B cell (primary cell): Measurements from ENCODE around the gene QKI.

Experiments
- CTCF ChIP-seq: fragments of 200-600 bp; IDR thresholded peaks from one replicate; pipeline ENCODE4 v1.8.0; 2022; ENCODE audit warnings: antibody characterized with exemption, mild to moderate bottlenecking
- EZH2 ChIP-seq: IDR thresholded peaks from 2 replicates; pipeline ENCODE4 v1.6.1; 2012; ENCODE audit warnings: borderline replicate concordance, low read depth, mild to moderate bottlenecking, moderate library complexity, low read length; ENCODE audit not compliant: insufficient read depth, poor library complexity, severe bottlenecking

GRCh38 chr6:163387317-163387716, 27.2 kb upstream of the QKI start:
- no peak for TF ChIP-seq CTCF
- no peak for TF ChIP-seq EZH2
